MM.1S (cell line): ENCODE data around the gene NLRP3.

Source experiments
- DNase-seq: peaks from one replicate; pipeline ENCODE4 v3.0.0-alpha.2; 2015
- H2AFZ ChIP-seq: fragments of 300-600 bp; sonication (generic); 2 replicates; pipeline ENCODE4 v1.6.0; 2016; ENCODE audit warnings: antibody characterized with exemption, low read length
- H3F3A ChIP-seq: fragments of 300-600 bp; sonication (generic); 2 replicates; pipeline ENCODE4 v1.6.1; 2016; ENCODE audit warnings: mild to moderate bottlenecking, antibody characterized with exemption, low read length, moderate library complexity, mixed read lengths; ENCODE audit not compliant: insufficient read depth
- H3K27ac ChIP-seq: fragments of 300-600 bp; sonication (generic); 2 replicates; pipeline ENCODE4 v1.5.1; 2016; ENCODE audit warnings: mild to moderate bottlenecking, low read length
- H3K27me3 ChIP-seq: fragments of 300-600 bp; sonication (generic); replicated peaks from 2 replicates; pipeline ENCODE4 v1.6.0; 2016; ENCODE audit warnings: low read length; ENCODE audit not compliant: insufficient read depth
- H3K36me3 ChIP-seq: fragments of 300-600 bp; sonication (generic); replicated peaks from 2 replicates; pipeline ENCODE4 v1.6.1; 2016; ENCODE audit warnings: mild to moderate bottlenecking, low read length, mixed read lengths; ENCODE audit not compliant: insufficient read depth
- H3K4me1 ChIP-seq: fragments of 300-600 bp; sonication (generic); 2 replicates; pipeline ENCODE4 v1.6.1; 2016; ENCODE audit warnings: low read length, mixed read lengths
- H3K4me2 ChIP-seq: fragments of 300-600 bp; sonication (generic); 2 replicates; pipeline ENCODE4 v1.6.0; 2016; ENCODE audit warnings: low read depth, low read length
- H3K4me3 ChIP-seq: fragments of 300-600 bp; sonication (generic); 2 replicates; pipeline ENCODE4 v1.5.1; 2016; ENCODE audit warnings: low read length, mixed read lengths
- H3K79me2 ChIP-seq: fragments of 300-600 bp; sonication (generic); 2 replicates; pipeline ENCODE4 v1.6.1; 2016; ENCODE audit warnings: mixed run types, low read length, mixed read lengths
- H3K9ac ChIP-seq: fragments of 300-600 bp; sonication (generic); 2 replicates; pipeline ENCODE4 v1.6.1; 2016; ENCODE audit warnings: low read length, mixed read lengths
- H3K9me2 ChIP-seq: fragments of 300-600 bp; sonication (generic); replicated peaks from 2 replicates; pipeline ENCODE4 v1.6.1; 2016; ENCODE audit warnings: mild to moderate bottlenecking, low read length, mixed read lengths; ENCODE audit not compliant: insufficient read depth
- H3K9me3 ChIP-seq: fragments of 300-600 bp; sonication (generic); replicated peaks from 2 replicates; pipeline ENCODE4 v1.6.1; 2016; ENCODE audit warnings: mild to moderate bottlenecking, low read length, mixed read lengths; ENCODE audit not compliant: insufficient read depth
- H4K20me1 ChIP-seq: fragments of 300-600 bp; sonication (generic); 2 replicates; pipeline ENCODE4 v1.6.1; 2016; ENCODE audit warnings: mild to moderate bottlenecking, low read length, moderate library complexity, mixed read lengths; ENCODE audit not compliant: insufficient read depth
- CTCF ChIP-seq: fragments of 300-600 bp; sonication (generic); IDR thresholded peaks from 2 replicates; pipeline ENCODE4 v1.5.1; 2016; ENCODE audit warnings: antibody characterized with exemption, low read length, mixed read lengths
- EZH2 ChIP-seq: fragments of 300-600 bp; sonication (generic); optimal IDR thresholded peaks from 2 replicates; pipeline ENCODE3; 2017; ENCODE audit warnings: low read depth, mild to moderate bottlenecking, antibody characterized with exemption, low read length, mixed read lengths
- EZH2phosphoT487 ChIP-seq: fragments of 300-600 bp; sonication (generic); IDR thresholded peaks from 2 replicates; pipeline ENCODE4 v1.6.1; 2018; ENCODE audit warnings: antibody characterized with exemption, low read length

The NLRP3 gene

GRCh38 chr1:247440001-247440620, 24.1 kb downstream of the NLRP3 start:
- Histone ChIP-seq H4K20me1 (no peaks in the 10 kb centered on the region), H3K4me1 (no peaks in the 10 kb centered on the region), H3K9ac (no peak overlapping the region), H3K79me2 (no peaks in the 10 kb centered on the region), H3K27me3 (no peaks in the 10 kb centered on the region), H3K4me2 (0 out of 2 replicates have a peak overlapping the region, but pooled peaks have one; percentile 3), H3K9me2 (no peaks in the 10 kb centered on the region), H3K4me3 (no peak overlapping the region), H2AFZ (no peak overlapping the region), H3F3A (no peaks in the 10 kb centered on the region), H3K9me3 (no peaks in the 10 kb centered on the region), H3K36me3 (no peaks in the 10 kb centered on the region), H3K27ac (peak overlapping the region; percentile 8; the same call in 1 of the 2 replicates)
- no peak for TF ChIP-seq CTCF
- TF ChIP-seq EZH2phosphoT487: no peak
- DNase-seq: peak; percentile 56

DNA sequence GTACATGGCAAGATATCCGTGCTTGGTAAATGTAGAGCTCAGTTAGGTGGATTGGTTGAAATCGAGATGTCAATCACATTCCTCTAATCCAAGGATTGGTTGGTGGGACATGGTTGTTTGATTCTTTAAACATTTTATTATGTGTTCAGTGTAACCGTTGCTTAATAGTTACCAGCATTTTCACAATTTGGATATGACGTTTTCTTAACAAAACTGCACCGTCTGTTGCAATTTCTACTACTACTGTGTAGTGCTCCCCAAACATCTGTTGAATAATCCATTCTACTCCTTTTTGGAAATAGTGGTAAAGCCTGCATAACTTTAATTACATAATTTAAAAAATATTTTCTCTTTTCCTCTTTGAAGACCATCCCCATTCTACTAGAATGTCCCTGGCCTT, 25.6 kb downstream of the NLRP3 start:
- Histone ChIP-seq H3K9me2 (no peaks in the 10 kb centered on the region), H3K9ac (no peak overlapping the region), H3K4me2 (no peak overlapping the region), H3K4me1 (no peaks in the 10 kb centered on the region), H3F3A (no peaks in the 10 kb centered on the region), H3K4me3 (no peak overlapping the region), H3K27me3 (no peaks in the 10 kb centered on the region), H2AFZ (no peak overlapping the region), H3K79me2 (no peaks in the 10 kb centered on the region), H3K27ac (no peak overlapping the region), H3K36me3 (no peaks in the 10 kb centered on the region), H3K9me3 (no peaks in the 10 kb centered on the region), H4K20me1 (no peaks in the 10 kb centered on the region)
- DNase-seq: no peak
- TF ChIP-seq CTCF (no peak), EZH2phosphoT487 (no peak), EZH2 (no peak)

DNA sequence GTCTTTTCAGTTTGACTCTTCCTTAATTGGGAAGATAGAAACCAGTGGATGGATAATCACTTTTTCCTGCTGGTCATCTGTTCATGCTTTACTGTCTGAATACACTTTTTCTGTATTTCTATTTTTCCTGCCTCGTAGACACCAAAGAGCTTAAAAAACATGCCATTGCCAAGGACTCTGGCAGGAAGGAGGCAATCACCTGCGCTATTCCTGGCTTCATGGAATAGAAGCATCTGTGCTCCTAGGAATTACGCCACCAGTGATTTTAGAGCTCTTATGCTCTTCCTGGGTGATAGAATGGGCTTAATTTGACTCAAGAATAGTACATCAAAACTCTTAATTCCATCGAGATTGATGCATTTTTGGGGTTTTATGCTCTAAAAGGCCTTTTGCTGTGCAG, 26.2 kb downstream of the NLRP3 start:
- no peaks in the 10 kb centered on the region for H3K79me2 ChIP-seq
- no peaks in the 10 kb centered on the region for H3K4me1 ChIP-seq
- no peaks in the 10 kb centered on the region for H4K20me1 ChIP-seq
- H3K9me3 ChIP-seq: no peaks in the 10 kb centered on the region
- H3K4me2 ChIP-seq: no peak overlapping the region
- no peak overlapping the region for H2AFZ ChIP-seq
- DNase-seq: no peak
- no peaks in the 10 kb centered on the region for H3K27me3 ChIP-seq
- no peaks in the 10 kb centered on the region for H3F3A ChIP-seq
- no peak overlapping the region for H3K4me3 ChIP-seq
- H3K36me3 ChIP-seq: no peaks in the 10 kb centered on the region
- no peak overlapping the region for H3K27ac ChIP-seq
- no peaks in the 10 kb centered on the region for H3K9me2 ChIP-seq
- H3K9ac ChIP-seq: no peak overlapping the region
- no peak for TF ChIP-seq CTCF
- no peak for TF ChIP-seq EZH2
- no peak for TF ChIP-seq EZH2phosphoT487
